ENCODE results near the gene SLC7A5. TPM values are rescaled to one million over a fixed set of nuclear protein-coding genes. Genes with fewer than 3 reads are reported as not detected.
A peak's percentile ranks its signal among the peaks of the same experiment; 100 is the strongest.

The SLC7A5 gene
- total RNA-seq, 1 donor from 2014 or later, result 205 TPM

DNA sequence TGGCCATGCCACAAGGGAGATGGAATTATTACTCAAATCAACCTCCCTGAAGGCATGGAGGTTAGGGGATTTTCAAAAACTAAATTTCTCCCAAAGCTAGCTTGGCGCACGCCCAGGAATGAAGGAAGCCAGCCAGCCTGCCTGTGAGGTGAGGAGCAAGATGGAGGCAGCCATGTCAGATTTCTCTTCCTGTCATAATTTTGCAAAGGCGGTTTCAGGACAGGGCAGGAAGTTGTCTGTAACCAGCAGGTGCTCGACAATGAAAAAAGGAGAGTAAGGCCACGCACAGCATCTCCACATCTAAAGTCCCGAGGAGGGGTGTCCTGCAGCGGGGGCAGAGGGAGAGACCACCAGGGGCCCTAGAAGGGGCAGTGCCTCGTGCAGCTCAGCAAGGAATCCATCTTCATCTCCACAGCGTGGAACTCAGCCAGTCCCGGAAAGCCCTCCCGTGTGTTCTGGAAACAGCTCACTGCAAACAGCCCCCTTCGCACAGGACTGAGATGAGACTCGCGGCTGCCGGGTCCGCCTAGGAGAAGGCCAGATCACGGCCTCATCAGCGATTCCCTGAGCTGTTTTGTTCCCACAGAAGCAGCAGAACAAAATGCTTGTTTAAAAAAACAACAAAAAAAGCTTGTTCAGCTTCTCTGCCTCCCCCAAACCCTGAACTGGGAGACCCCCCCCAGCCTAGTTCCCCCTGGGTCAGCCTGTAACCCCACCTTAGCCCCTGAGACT lies 47.8 kb downstream of the SLC7A5 start:
- DNase-seq, result no peak
- no peak overlapping the region for H3K4me3 Mint-ChIP-seq (ENCODE audit: unreplicated experiment)
- H3K4me1 Mint-ChIP-seq (ENCODE audit: low read depth, unreplicated experiment), result peaks cover 17% of the 10 kb centered on the region
- H3K27ac Mint-ChIP-seq (ENCODE audit: unreplicated experiment), result peak overlapping the region; percentile 85
- H3K27me3 Mint-ChIP-seq (ENCODE audit: unreplicated experiment), result peaks cover 7% of the 10 kb centered on the region
- peaks cover 7% of the 10 kb centered on the region for H3K36me3 Mint-ChIP-seq (ENCODE audit: unreplicated experiment)
- H3K9me3 Mint-ChIP-seq (ENCODE audit: unreplicated experiment), result peaks cover 11% of the 10 kb centered on the region
- TF ChIP-seq, protein P1, sequence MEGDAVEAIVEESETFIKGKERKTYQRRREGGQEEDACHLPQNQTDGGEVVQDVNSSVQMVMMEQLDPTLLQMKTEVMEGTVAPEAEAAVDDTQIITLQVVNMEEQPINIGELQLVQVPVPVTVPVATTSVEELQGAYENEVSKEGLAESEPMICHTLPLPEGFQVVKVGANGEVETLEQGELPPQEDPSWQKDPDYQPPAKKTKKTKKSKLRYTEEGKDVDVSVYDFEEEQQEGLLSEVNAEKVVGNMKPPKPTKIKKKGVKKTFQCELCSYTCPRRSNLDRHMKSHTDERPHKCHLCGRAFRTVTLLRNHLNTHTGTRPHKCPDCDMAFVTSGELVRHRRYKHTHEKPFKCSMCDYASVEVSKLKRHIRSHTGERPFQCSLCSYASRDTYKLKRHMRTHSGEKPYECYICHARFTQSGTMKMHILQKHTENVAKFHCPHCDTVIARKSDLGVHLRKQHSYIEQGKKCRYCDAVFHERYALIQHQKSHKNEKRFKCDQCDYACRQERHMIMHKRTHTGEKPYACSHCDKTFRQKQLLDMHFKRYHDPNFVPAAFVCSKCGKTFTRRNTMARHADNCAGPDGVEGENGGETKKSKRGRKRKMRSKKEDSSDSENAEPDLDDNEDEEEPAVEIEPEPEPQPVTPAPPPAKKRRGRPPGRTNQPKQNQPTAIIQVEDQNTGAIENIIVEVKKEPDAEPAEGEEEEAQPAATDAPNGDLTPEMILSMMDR (IDR thresholded peaks at IDR 0.05; ENCODE audit: partially characterized antibody, unreplicated experiment), result no peak

DNA sequence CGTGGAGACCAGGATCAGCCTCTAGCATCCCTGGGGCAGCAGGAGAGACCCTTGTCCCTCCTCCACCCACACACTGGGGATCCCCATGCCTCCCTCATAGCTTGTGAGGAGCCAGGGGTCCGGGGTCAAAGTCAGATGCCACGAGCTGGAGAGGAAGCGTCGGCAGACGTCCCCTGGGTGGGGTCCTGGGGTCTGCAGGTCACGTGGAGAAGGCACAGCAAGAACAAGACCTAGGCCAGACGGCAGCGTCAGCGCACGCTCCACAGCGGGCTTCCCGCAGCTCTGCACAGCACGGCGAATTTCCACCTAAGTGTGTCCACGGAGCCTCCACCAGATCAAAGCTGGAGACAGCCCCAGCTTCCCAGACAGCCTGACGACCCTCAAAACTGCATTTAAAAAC lies 49.3 kb downstream of the SLC7A5 start:
- peaks cover 7% of the 10 kb centered on the region for H3K27me3 Mint-ChIP-seq (ENCODE audit: unreplicated experiment)
- peaks cover 7% of the 10 kb centered on the region for H3K36me3 Mint-ChIP-seq (ENCODE audit: unreplicated experiment)
- H3K4me3 Mint-ChIP-seq (ENCODE audit: unreplicated experiment), result no peak overlapping the region
- H3K9me3 Mint-ChIP-seq (ENCODE audit: unreplicated experiment), result peaks cover 15% of the 10 kb centered on the region
- H3K4me1 Mint-ChIP-seq (ENCODE audit: low read depth, unreplicated experiment), result peaks cover 17% of the 10 kb centered on the region
- H3K27ac Mint-ChIP-seq (ENCODE audit: unreplicated experiment), result no peak overlapping the region
- no peak for DNase-seq
- TF ChIP-seq, protein P1 (IDR thresholded peaks at IDR 0.05; ENCODE audit: partially characterized antibody, unreplicated experiment), result no peak

DNA sequence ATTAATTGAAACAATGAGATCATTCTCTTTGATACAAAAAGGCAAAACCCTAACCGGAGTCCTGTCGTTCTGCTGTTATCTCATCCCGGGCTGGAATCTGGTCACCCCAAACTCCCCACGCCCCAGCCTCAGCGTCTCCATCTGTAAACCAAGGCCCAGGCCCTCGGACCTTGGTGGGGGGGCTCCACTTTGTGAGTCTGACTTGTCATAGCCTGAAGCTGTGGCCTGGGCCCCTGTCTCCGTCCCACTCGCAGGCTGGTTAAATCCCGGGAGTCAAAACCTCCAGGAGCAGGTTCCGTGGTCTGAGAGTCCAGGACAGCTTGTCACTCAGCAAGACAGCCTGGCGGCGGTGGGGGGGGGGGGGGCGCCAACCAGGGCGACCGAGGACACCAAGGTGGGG lies 50.0 kb downstream of the SLC7A5 start:
- TF ChIP-seq, protein P1 (IDR thresholded peaks at IDR 0.05; ENCODE audit: partially characterized antibody, unreplicated experiment), result no peak
- no peak for DNase-seq
- Mint-ChIP-seq H3K27ac (ENCODE audit: unreplicated experiment) (no peak overlapping the region), H3K4me1 (ENCODE audit: low read depth, unreplicated experiment) (peaks cover 16% of the 10 kb centered on the region), H3K9me3 (ENCODE audit: unreplicated experiment) (peaks cover 15% of the 10 kb centered on the region), H3K4me3 (ENCODE audit: unreplicated experiment) (no peak overlapping the region), H3K27me3 (ENCODE audit: unreplicated experiment) (peaks cover 7% of the 10 kb centered on the region), H3K36me3 (ENCODE audit: unreplicated experiment) (peaks cover 7% of the 10 kb centered on the region)

DNA sequence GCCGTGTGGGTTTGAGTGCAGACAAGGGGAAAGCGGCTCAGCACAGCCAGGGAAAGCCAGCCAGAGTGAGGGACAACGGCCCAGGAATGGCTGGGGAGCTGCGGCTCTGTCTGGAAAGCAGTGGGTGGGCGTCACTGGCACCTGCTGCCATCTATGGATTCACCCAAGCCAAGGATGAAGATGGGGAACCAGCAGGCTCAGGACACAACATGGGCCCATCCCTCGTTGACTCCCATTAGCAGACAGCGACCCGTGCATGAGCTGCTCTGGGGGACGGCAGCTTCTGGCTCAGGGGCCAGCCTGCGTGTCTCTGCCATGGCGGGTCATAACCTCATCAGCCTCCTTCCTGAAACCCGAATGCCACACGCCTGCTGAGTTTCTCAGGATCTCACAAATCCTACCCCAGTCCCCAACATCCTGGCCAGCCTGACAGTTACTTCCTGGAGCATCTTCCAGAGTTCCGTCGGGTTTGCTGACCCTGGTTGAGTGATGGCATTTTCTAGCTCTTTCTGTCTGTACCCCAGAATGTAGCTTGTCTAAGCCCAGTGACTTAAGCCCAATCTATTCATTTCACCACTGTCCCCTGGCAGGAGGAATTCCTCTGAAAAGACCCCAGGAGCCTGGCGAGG lies 50.7 kb downstream of the SLC7A5 start:
- Mint-ChIP-seq H3K4me1 (ENCODE audit: low read depth, unreplicated experiment) (peaks cover 16% of the 10 kb centered on the region), H3K4me3 (ENCODE audit: unreplicated experiment) (no peak overlapping the region), H3K36me3 (ENCODE audit: unreplicated experiment) (peaks cover 7% of the 10 kb centered on the region)

More for the DNA sequence above, 50.7 kb downstream of the SLC7A5 start:
- Mint-ChIP-seq H3K27me3 (ENCODE audit: unreplicated experiment) (peaks cover 7% of the 10 kb centered on the region), H3K9me3 (ENCODE audit: unreplicated experiment) (peaks cover 15% of the 10 kb centered on the region), H3K27ac (ENCODE audit: unreplicated experiment) (no peak overlapping the region)
- no peak for DNase-seq
- TF ChIP-seq, protein P1 (IDR thresholded peaks at IDR 0.05; ENCODE audit: partially characterized antibody, unreplicated experiment), result no peak
